ENCODE results near the gene LGR6.
A peak's percentile ranks its signal among the peaks of the same experiment; 100 is the strongest.

LGR6 gene

GRCh38 chr1:202361701-202362100 lies 168.1 kb downstream of the LGR6 start:
- H3K4me3 ChIP-seq (ENCODE audit: low read depth, low read length), result no peak overlapping the region
- TF ChIP-seq MYC (IDR thresholded peaks at IDR 0.05; ENCODE audit: low read depth, low read length), result no peak
- no peak for TF ChIP-seq MAX (IDR thresholded peaks at IDR 0.05; ENCODE audit: low read depth, low read length)
- TF ChIP-seq CTCF (IDR thresholded peaks at IDR 0.05; ENCODE audit: low read depth, low read length), result no peak
- no peak for DNase-seq (ENCODE audit: low read depth)

- no peak for DNase-seq (ENCODE audit: low read depth)
- no peak overlapping the region for H3K4me3 ChIP-seq (ENCODE audit: low read depth, low read length)
These were observed 168.6 kb downstream of the LGR6 start for GRCh38 chr1:202362212-202362611.

GRCh38 chr1:202365092-202365815 lies 171.7 kb downstream of the LGR6 start:
- no peak overlapping the region for H3K4me3 ChIP-seq (ENCODE audit: low read depth, low read length)
- TF ChIP-seq MYC (IDR thresholded peaks at IDR 0.05; ENCODE audit: low read depth, low read length) (no peak), MAX (IDR thresholded peaks at IDR 0.05; ENCODE audit: low read depth, low read length) (no peak), POLR2A (IDR thresholded peaks at IDR 0.05; ENCODE audit: extremely low read depth, insufficient read length) (no peak), CTCF (IDR thresholded peaks at IDR 0.05; ENCODE audit: low read depth, low read length) (no peak)
- peak; percentile 17 for DNase-seq (ENCODE audit: low read depth)

More at GRCh38 chr1:202362212-202362611, 168.6 kb downstream of the LGR6 start:
- TF ChIP-seq CTCF (IDR thresholded peaks at IDR 0.05; ENCODE audit: low read depth, low read length) (no peak), POLR2A (IDR thresholded peaks at IDR 0.05; ENCODE audit: extremely low read depth, insufficient read length) (no peak), MYC (IDR thresholded peaks at IDR 0.05; ENCODE audit: low read depth, low read length) (no peak), MAX (IDR thresholded peaks at IDR 0.05; ENCODE audit: low read depth, low read length) (no peak)

GRCh38 chr1:202367271-202367670 lies 173.7 kb downstream of the LGR6 start:
- DNase-seq (ENCODE audit: low read depth), result no peak
- no peak overlapping the region for H3K4me3 ChIP-seq (ENCODE audit: low read depth, low read length)
- no peak for TF ChIP-seq MAX (IDR thresholded peaks at IDR 0.05; ENCODE audit: low read depth, low read length)
- TF ChIP-seq MYC (IDR thresholded peaks at IDR 0.05; ENCODE audit: low read depth, low read length), result no peak
- no peak for TF ChIP-seq CTCF (IDR thresholded peaks at IDR 0.05; ENCODE audit: low read depth, low read length)
- TF ChIP-seq POLR2A (IDR thresholded peaks at IDR 0.05; ENCODE audit: extremely low read depth, insufficient read length), result no peak

All from NB4 (cell line).